HG03354 (cell line): Measurements from ENCODE around the gene CACNA2D3.

Source experiments
- ATAC-seq: cut with Tn5 transposase; IDR thresholded peaks from one replicate; pipeline ENCODE4 v1.9.1; 2021; ENCODE audit warnings: mild to moderate bottlenecking; ENCODE audit not compliant: unreplicated experiment, poor library complexity, severe bottlenecking

Gene CACNA2D3

GRCh38 chr3:54125300-54125699 is 2.9 kb downstream of the CACNA2D3 start:
- ATAC-seq = no peak

GRCh38 chr3:54126551-54126950 is 4.2 kb downstream of the CACNA2D3 start:
- no peak for ATAC-seq

GRCh38 chr3:54127499-54128056 is 5.2 kb downstream of the CACNA2D3 start:
- ATAC-seq = no peak

GRCh38 chr3:54131026-54131605 is 8.8 kb downstream of the CACNA2D3 start:
- ATAC-seq = no peak

- no peak for ATAC-seq
Measured at GRCh38 chr3:54131890-54132289, 9.5 kb downstream of the CACNA2D3 start.

GRCh38 chr3:54132685-54133084 is 10.3 kb downstream of the CACNA2D3 start:
- no peak for ATAC-seq

- no peak for ATAC-seq
Measured at GRCh38 chr3:54133196-54133595, 10.8 kb downstream of the CACNA2D3 start.

- no peak for ATAC-seq
Measured at GRCh38 chr3:54134155-54134554, 11.8 kb downstream of the CACNA2D3 start.

- no peak for ATAC-seq
Measured at GRCh38 chr3:54134713-54135112, 12.4 kb downstream of the CACNA2D3 start.

- no peak for ATAC-seq
Measured at GRCh38 chr3:54137311-54137710, 15.0 kb downstream of the CACNA2D3 start.

- no peak for ATAC-seq
Measured at GRCh38 chr3:54138937-54139547, 16.7 kb downstream of the CACNA2D3 start.

- ATAC-seq = no peak
Measured at GRCh38 chr3:54139630-54140029, 17.3 kb downstream of the CACNA2D3 start.

GRCh38 chr3:54144284-54144683 is 21.9 kb downstream of the CACNA2D3 start:
- no peak for ATAC-seq

- ATAC-seq = no peak
Measured at GRCh38 chr3:54146506-54147239, 24.3 kb downstream of the CACNA2D3 start.

- no peak for ATAC-seq
Measured at GRCh38 chr3:54150864-54151467, 28.6 kb downstream of the CACNA2D3 start.

- no peak for ATAC-seq
Measured at GRCh38 chr3:54153477-54153876, 31.1 kb downstream of the CACNA2D3 start.

GRCh38 chr3:54157860-54158259 is 35.5 kb downstream of the CACNA2D3 start:
- no peak for ATAC-seq

- no peak for ATAC-seq
Measured at GRCh38 chr3:54159917-54160316, 37.6 kb downstream of the CACNA2D3 start.

- ATAC-seq = no peak
Measured at GRCh38 chr3:54163441-54163840, 41.1 kb downstream of the CACNA2D3 start.

GRCh38 chr3:54164192-54164975 is 42.0 kb downstream of the CACNA2D3 start:
- ATAC-seq = no peak
